Peyer's patch (tissue), 4 donors: ENCODE data around the gene ANGPTL4.

Experiments used
- CTCF ChIP-seq, 6 experiments: fragments of 450-650 bp in 4 of 6; fragments of 200-600 bp in 2 of 6; sonication (generic) in 1 of 6; IDR thresholded peaks; one replicate each; pipeline ENCODE4 v1.5.1; 2017 to 2019; ENCODE audit warnings: antibody characterized with exemption in 6 of 6, mild to moderate bottlenecking in 3 of 6, moderate library complexity in 1 of 6
- POLR2A ChIP-seq, 2 donors: fragments of 450-650 bp; IDR thresholded peaks; one replicate each; pipeline ENCODE4 v1.5.1; 2017; ENCODE audit warnings: antibody characterized with exemption in 2 of 2, mild to moderate bottlenecking in 2 of 2, moderate library complexity in 2 of 2

DNA sequence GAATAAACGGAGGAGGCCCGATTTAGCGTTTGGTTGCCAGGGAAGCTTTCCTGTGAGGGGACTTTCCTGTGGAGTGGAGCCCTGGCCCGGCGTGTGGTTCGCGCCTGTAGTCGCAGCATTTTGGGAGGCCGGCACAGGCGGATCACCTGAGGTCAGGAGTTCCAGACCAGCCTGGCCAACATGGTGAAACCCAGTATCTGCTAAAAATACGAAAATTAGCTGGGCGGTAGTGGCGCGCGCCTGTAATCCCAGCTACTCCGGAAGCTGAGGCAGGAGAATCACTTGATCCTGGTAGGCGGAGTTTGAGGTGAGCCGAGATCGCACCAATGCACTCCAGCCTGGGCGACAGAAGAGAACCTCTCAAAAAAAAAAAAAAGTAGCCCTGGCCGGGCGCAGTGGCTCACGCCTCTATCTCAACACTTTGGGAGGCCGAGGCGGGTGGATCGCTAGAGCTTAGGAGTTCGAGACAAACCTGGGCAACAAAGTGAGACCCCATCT is 27.8 kb upstream of the ANGPTL4 start:
- TF ChIP-seq CTCF (IDR thresholded peaks at IDR 0.05) (no peak), POLR2A (IDR thresholded peaks at IDR 0.05) (no peak)
